Kidney (tissue), 14 donors: ENCODE results near the gene ATP10B. TPM values are rescaled to one million over a fixed set of nuclear protein-coding genes. Genes with fewer than 3 reads are reported as not detected.

Experiments used
- DNase-seq, 5 donors: peaks; one replicate each; pipeline ENCODE4 v3.0.0-alpha.2; 2013 to 2020
- FAIRE-seq: peaks from 2 replicates; lab custom pipeline; 2012; peaks lifted over from hg19 to GRCh38; lab: Jason Lieb, UNC
- H3K27ac ChIP-seq, 2 donors: one replicate each; pipeline ENCODE4 v1.7.0; 2013; ENCODE audit warnings: low read depth in 2 of 2, low read length in 2 of 2, inconsistent platforms in 1 of 2
- H3K27me3 ChIP-seq: one replicate; pipeline ENCODE4 v1.7.1; 2013; ENCODE audit warnings: low read length, inconsistent platforms; ENCODE audit not compliant: control insufficient read depth, insufficient read depth
- H3K36me3 ChIP-seq, 3 donors: one replicate each; pipeline versions ENCODE4 v1.7.0 to v1.7.1; 2013; ENCODE audit warnings: low read length in 3 of 3, control low read depth in 1 of 3, inconsistent platforms in 1 of 3; ENCODE audit not compliant: insufficient read depth in 3 of 3, control insufficient read depth in 2 of 3
- H3K4me1 ChIP-seq, 3 donors: one replicate each; pipeline versions ENCODE4 v1.7.0 to v1.7.1; 2013; ENCODE audit warnings: low read length in 3 of 3, inconsistent platforms in 1 of 3, low read depth in 1 of 3; ENCODE audit not compliant: control insufficient read depth in 2 of 3, insufficient read depth in 2 of 3
- H3K4me3 ChIP-seq, 3 donors: one replicate each; pipeline versions ENCODE4 v1.7.0 to v1.8.1; 2013; ENCODE audit warnings: low read length in 3 of 3, control low read depth in 1 of 3, inconsistent platforms in 1 of 3
- H3K9ac ChIP-seq, 3 donors: one replicate each; pipeline versions ENCODE4 v1.7.0 to v1.7.1; 2013; ENCODE audit warnings: low read length in 3 of 3, control low read depth in 1 of 3, inconsistent platforms in 1 of 3
- H3K9me3 ChIP-seq, 3 donors: one replicate each; pipeline versions ENCODE4 v1.7.0 to v1.7.1; 2013; ENCODE audit warnings: low read length in 3 of 3, control low read depth in 1 of 3, inconsistent platforms in 1 of 3; ENCODE audit not compliant: control insufficient read depth in 2 of 3, insufficient read depth in 1 of 3
- CTCF ChIP-seq: IDR thresholded peaks from 3 replicates; pipeline ENCODE4 v1.5.1; 2012; ENCODE audit warnings: mild to moderate bottlenecking, moderate library complexity, borderline replicate concordance; ENCODE audit not compliant: insufficient read depth; ENCODE audit errors: extremely low read depth
- intact Hi-C: fragments of 100-400 bp; cut with DNase I; formaldehyde crosslinking; loops from one replicate; pipeline ENCODE4 v1.11.1; 2022
- polyA plus RNA-seq: library from polyadenylated mRNA; stranded (reverse); fragments of 350-450 nt; fragmentation: Illumina TruSeq; extraction: RNeasy Lipid Tissue Mini Kit (QIAGEN cat#74804); gene quantifications from one replicate; pipeline ENCODE4 v1.2.3, GENCODE V29; 2014; ENCODE audit warnings: low read depth, low replicate concordance; ENCODE audit not compliant: insufficient read depth
- total RNA-seq: library from RNA; stranded (reverse); fragmentation: NEBNext Ultra II Directional; extraction: Animal tissue kit (Norgen Biotek cat#: 25700); gene quantifications from one replicate; pipeline ENCODE4 v1.2.1, GENCODE V29; 2021
- donor health status: control.
- donor health status: control.
- donor health status: control.
- donor health status: control.
- donor health status: control.
- donor health status: DM: yes; HTN: yes; CAD: no.
- donor health status: Normal renal cell carcinoma (clear cell type).

Gene ATP10B
- total and polyA plus RNA-seq, 2 donors from 2014 or later = 1.4 TPM; not detected in 1

DNA sequence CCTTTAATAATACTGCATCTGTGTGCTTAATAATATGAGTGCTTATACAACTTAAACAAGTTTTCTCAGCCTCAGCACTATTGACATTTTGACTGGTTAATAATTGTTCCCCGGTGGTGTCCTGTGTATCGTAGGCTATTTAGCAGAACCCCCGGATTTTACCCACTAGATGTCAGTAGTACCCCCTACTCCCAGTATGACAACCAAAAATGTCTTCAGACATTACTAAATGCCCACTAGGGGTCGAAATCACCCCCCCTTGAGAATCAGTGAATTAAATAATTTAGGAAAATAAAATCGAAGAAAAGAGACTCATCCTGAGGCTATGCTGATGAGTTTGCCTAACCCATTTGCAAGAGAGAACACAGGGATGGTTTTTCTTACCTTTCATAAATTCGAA lies 166.3 kb downstream of the ATP10B start:
- H3K4me3 ChIP-seq = no peak overlapping the region
- no peaks in the 10 kb centered on the region for H3K27me3 ChIP-seq
- TF ChIP-seq CTCF = no peak
- no peak overlapping the region for H3K27ac ChIP-seq
- intact Hi-C loops = no loop called here
- no peaks in the 10 kb centered on the region for H3K36me3 ChIP-seq
- H3K9ac ChIP-seq = no peak overlapping the region
- no peaks in the 10 kb centered on the region for H3K4me1 ChIP-seq
- H3K9me3 ChIP-seq = no peaks in the 10 kb centered on the region
- no peak for FAIRE-seq
- DNase-seq = peak in 3 of 5 donors; percentile 12 to 34 (median 26)

GRCh38 chr5:160685219-160685618 lies 166.8 kb downstream of the ATP10B start:
- DNase-seq (no peak), FAIRE-seq (no peak)
- no peaks in the 10 kb centered on the region for H3K4me1 ChIP-seq
- no peak overlapping the region for H3K4me3 ChIP-seq
- H3K27me3 ChIP-seq = no peaks in the 10 kb centered on the region
- TF ChIP-seq CTCF = no peak
- no peak overlapping the region for H3K9ac ChIP-seq
- intact Hi-C loops = no loop called here
- H3K36me3 ChIP-seq = no peaks in the 10 kb centered on the region
- H3K9me3 ChIP-seq = no peaks in the 10 kb centered on the region
- H3K27ac ChIP-seq = no peak overlapping the region

GRCh38 chr5:160679567-160680309 lies 172.3 kb downstream of the ATP10B start:
- FAIRE-seq = no peak
- TF ChIP-seq CTCF = no peak
- no peak overlapping the region for H3K27ac ChIP-seq
- DNase-seq = peak in 1 of 5 donors; percentile 32
- no peak overlapping the region for H3K4me3 ChIP-seq
- no peaks in the 10 kb centered on the region for H3K36me3 ChIP-seq
- no peaks in the 10 kb centered on the region for H3K27me3 ChIP-seq
- intact Hi-C loops = no loop called here
- no peak overlapping the region for H3K9ac ChIP-seq
- H3K9me3 ChIP-seq = no peaks in the 10 kb centered on the region
- H3K4me1 ChIP-seq = no peaks in the 10 kb centered on the region
